GM19438 (cell line): ENCODE measurements around the gene OLFM2.
"Not testable (repeated sequence)": the region's sequence is repeated elsewhere in the genome, so short reads cannot be mapped to it uniquely, and the experiment has no call there.

Experiments
- ATAC-seq: cut with Tn5 transposase; IDR thresholded peaks from one replicate; pipeline ENCODE4 v1.9.1; 2021; ENCODE audit warnings: low read depth; ENCODE audit not compliant: unreplicated experiment

The OLFM2 gene

GRCh38 chr19:9868983-9869617 is 67.2 kb downstream of the OLFM2 start:
- no peak for ATAC-seq

DNA sequence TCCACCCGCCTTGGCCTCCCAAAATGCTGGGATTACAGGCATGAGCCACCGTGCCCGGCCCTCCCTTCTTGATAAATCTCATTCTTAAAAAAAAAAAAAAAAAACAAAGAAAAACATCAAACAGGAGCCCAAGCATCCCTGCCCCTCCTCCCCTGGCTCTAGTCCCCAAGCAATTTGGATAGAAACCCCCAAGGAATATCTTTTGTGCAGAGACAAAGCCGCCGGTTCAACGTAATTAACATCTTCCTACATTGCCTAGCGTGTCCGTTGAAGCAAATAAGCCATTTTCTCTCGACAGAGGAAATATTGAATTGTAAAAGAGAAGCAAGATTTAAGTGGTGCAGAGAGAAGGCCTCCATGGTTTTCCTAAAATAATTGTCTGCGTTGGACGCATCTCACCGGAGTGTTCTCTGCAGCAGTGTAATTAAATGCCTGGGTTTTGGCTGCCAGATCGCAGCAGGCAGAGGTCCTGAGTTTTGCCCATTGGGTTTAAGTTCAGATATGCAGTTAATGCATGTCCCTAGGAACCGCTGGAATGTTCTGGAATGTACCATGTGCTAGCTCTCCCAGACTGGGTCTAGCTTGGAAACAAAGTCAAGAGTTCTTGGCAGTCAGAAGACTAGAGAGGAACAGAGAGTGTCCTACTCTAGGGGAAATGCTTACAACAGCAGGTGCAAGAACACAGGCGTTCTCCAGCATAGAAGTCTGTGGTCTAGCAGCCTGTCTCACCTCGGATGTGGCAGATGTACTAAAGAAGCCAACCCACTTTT is 70.4 kb downstream of the OLFM2 start:
- no peak for ATAC-seq

GRCh38 chr19:9863759-9864158 is 72.6 kb downstream of the OLFM2 start:
- no peak for ATAC-seq

- no peak for ATAC-seq
Observed at GRCh38 chr19:9862938-9863337, 73.4 kb downstream of the OLFM2 start.

- no peak for ATAC-seq
Observed at GRCh38 chr19:9861503-9861902, 74.8 kb downstream of the OLFM2 start.

- no peak for ATAC-seq
Observed at GRCh38 chr19:9860407-9860806, 75.9 kb downstream of the OLFM2 start.

DNA sequence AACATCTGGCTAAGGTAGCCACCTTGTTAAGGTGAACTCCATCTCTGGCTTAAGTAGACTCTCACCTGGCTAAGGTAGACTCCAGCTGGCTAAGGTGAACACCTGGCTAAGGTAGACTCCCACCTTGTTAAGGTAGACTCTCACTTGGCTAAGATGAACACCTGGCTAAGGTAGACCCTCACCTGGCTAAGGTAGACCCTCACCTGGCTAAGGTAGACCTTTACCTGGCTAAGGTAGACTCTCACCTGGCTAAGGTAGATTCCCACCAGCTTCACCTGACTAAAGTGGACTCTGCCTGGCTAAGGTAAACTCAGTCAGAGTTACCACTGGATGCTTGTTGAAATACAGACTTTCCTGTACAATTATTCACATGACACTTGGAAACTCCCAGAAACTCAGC is 77.5 kb downstream of the OLFM2 start:
- no peak for ATAC-seq

DNA sequence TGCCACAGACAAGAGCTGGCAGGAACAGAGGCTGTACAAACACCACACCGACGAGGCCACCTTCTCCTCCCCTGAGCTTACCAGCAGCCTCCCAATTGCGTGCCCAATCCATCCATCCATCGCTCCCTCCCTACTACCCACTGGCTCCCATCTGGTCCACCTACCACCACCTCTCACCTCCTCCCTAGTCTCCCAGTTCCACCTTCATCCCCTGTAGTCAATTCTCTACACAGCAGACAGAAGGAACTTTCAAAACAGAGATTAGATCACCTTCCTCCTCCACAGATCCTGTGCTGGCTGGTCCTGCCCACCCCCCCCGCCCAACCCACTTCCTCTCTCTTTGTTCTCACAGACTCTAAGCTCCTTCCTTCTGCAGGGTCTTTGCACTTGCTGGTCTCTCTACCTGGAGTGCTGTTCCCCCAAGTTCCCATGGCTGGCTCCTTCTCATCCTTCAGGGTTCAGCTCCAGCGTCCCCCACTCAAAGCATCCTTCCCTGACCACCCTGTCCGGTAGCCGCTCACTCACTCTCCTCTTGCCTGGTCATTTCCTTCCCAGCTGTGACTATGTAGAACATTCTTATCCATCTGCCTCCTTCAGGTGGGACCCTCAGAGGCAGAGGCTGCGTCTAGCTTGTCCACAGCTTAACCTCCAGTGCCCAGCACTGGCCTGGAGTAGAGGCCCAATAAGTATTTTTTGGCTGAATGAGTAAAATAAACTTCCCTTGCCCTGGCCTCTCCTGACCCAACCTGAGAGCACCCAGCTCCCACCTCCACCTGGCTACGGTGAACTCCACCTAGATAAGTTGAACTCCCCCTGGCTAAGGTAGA is 78.2 kb downstream of the OLFM2 start:
- no peak for ATAC-seq

GRCh38 chr19:9857076-9857721 is 79.1 kb downstream of the OLFM2 start:
- no peak for ATAC-seq

GRCh38 chr19:9856609-9857008 is 79.7 kb downstream of the OLFM2 start:
- ATAC-seq = no peak

DNA sequence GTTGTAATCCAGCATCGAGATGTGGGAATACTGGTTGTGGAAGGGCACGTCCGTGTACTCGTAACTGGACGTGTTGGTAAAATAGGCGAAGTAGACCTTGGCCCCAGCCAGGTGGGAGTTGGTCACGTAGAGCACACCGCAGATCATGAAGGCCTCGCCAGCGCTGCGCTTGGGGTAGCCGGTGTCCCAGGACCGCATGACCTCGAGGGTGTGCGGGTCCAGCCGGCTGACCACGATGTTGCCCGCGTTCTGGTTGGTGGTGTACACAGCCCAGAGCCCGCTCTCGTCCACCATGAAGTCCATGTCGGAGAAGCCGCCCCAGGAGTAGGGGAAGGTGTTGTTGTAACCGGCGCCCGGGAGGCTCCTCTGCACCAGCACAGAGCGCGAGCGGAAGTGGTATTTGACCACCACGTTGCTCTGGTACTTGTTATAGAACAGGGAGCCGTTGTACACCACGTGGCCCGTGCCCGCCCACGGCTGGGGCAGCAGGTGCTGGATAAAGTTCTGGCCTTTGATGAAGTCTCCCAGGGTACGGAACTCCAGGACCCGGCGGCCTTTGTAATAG is 82.0 kb downstream of the OLFM2 start:
- ATAC-seq = no peak

- no peak for ATAC-seq
Observed at GRCh38 chr19:9850235-9850959, 85.9 kb downstream of the OLFM2 start.

DNA sequence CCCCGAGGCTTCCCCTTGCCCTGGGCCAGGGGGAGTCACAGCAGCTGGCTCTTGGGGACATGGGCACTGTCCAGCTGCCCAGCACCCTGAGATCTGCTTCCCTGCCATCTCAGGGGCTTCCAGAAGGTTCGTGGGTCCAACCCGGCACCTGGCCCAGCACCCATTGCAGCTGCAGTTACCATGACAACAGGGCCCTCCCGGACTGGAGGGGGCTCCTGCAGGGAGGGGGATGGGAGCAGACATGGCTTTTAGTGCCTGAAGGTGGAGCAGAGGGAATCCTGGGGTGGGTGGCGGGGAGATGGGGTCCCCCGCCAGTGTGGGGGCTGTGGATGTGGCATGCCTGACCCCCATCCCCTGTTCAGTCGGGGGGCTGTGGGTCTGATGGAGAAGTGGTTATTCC is 86.5 kb downstream of the OLFM2 start:
- no peak for ATAC-seq

GRCh38 chr19:9848762-9849161 is 87.6 kb downstream of the OLFM2 start:
- ATAC-seq = no peak

- ATAC-seq = no peak
Observed at GRCh38 chr19:9848060-9848459, 88.3 kb downstream of the OLFM2 start.

DNA sequence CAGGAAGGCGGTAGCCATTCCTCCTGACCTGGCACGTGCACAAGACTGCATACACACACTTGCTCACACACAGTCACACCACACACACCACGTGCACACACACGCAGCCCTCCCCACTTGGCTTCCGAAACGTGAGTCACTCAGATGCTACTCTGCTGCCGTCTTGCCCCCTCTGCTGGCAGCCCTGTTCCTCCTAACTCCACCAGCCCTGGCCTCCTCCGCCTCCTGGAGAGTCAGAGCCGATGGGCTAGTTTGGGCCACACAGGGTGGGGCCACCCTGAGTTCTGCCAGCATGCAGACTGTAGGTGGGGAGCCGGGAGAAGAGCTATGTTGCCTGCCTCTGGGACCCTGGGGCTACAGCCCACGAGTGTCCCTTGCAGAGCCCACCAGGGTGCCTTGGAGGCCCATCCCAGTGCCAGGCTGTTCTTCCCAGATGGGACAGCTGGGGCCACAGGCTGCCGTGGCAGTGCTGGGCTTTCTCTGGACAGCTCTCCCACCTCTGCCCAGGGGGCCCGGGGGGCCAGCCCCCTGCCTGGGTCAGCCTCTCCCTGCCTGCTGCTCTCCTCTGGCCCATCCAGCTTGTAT is 89.1 kb downstream of the OLFM2 start:
- ATAC-seq = no peak

DNA sequence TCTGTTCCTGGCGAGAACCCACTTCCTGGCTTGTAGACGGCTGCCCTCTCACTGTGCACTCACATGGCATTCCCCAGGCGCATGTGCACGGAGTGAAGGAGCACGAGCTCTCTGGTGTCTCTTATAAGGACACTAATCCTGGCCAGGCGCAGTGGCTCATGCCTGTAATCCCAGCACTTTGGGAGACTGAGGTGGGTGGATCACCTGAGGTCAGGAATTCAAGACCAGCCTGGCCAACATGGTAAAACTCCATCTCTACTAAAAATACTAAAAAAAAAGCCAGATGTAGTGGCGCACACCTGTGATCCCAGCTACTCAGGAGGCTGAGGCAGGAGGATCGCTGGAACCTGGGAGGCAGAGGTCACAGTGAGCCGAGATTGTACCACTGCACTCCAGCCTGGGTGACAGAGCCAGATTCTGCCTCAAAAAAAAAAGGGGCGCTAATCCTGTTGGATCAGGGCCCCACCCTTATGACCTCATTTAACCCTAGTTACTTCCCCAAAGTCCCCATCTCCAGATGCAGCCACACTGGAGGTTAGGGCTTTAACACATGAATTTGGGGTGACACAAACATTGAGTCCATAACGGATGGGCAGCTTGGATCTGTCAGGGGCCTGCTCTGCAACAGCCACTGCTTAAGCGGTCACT is 92.6 kb downstream of the OLFM2 start:
- ATAC-seq = not testable (repeated sequence)

DNA sequence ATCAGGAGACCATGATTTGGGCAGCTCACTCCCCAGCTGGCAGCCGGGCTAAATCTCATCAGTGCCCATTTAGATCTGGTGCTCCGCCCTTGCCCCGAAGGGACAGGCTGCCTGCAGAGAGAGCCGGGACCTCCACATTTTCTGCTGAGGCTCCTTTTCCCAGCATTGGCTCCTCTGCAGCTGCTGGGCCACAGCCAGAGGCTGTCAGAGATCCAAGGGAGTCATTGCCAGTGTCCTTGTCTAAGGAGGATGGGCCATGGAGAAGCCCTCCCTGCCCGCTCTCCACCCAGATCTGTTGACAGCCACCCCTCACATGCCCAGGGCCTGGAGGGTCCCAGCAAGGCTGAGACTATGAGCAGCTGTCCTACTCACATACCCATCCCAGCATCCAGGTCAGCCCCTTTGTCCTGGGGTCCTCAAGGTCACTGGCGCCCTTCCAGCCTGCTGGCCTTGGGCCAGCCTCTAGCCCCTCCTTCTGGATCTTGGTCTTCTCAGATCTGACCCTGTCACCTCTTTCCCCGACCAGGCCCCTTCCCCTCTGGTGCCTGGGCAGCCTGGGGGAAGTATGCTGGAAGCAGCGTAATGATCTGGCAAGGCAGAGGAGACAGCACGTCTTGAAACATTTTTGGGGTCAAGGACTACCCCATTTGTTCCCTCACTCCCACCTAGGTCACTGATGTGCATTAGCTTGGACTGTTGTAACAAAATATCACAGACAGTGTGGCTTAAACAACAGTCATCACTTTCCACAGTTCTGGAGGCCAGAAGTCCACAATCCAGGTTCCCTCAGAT is 93.3 kb downstream of the OLFM2 start:
- no peak for ATAC-seq
